H1 (cell line): ENCODE data around the gene PDZD2.

Experiments used
- HDAC2 ChIP-seq, 2 experiments: fragments of 300-600 bp in 1 of 2; sonication (generic) in 1 of 2; IDR thresholded peaks; 2 replicates each; pipeline ENCODE4 v1.6.1; 2011 to 2012; ENCODE audit warnings: low read depth in 2 of 2, low read length in 2 of 2, mild to moderate bottlenecking in 2 of 2, moderate library complexity in 2 of 2, borderline replicate concordance in 1 of 2, inconsistent platforms in 1 of 2
- POLR2A ChIP-seq, 2 experiments: IDR thresholded peaks; 1 replicate in 1 of 2; 2 replicates in 1 of 2; pipeline ENCODE4 v1.6.1; 2011; ENCODE audit warnings: low read depth in 2 of 2, low read length in 2 of 2, mild to moderate bottlenecking in 2 of 2; ENCODE audit errors: control extremely low read depth in 1 of 2
- RNF2 ChIP-seq: fragments of 200-900, 300-1000 bp; sonication (generic); IDR thresholded peaks from 2 replicates; pipeline ENCODE4 v1.7.1; 2016; ENCODE audit warnings: borderline replicate concordance, low read depth, mild to moderate bottlenecking, antibody characterized with exemption, low read length; ENCODE audit not compliant: poor library complexity, severe bottlenecking; ENCODE audit errors: missing control alignments
- USF2 ChIP-seq: IDR thresholded peaks from 2 replicates; pipeline ENCODE4 v1.6.1; 2011; ENCODE audit warnings: low read length, improper control_type of control experiment
- YY1 ChIP-seq: IDR thresholded peaks from 2 replicates; pipeline ENCODE4 v1.6.1; 2011; ENCODE audit warnings: low read depth, mild to moderate bottlenecking, low read length
- TF ChIP-seq, protein P1 (sequence below), 3 experiments: IDR thresholded peaks; 1 replicate in 2 of 3; 2 replicates in 1 of 3; pipeline versions ENCODE4 v1.5.1 to v1.6.1; 2011; ENCODE audit warnings: low read length in 3 of 3, mild to moderate bottlenecking in 3 of 3, inconsistent platforms in 2 of 3, low read depth in 1 of 3, moderate library complexity in 1 of 3; ENCODE audit not compliant: insufficient read depth in 1 of 3; ENCODE audit errors: control extremely low read depth in 1 of 3

- TF ChIP-seq YY1 (no peak), POLR2A (IDR thresholded peaks at IDR 0.05; ENCODE audit: control extremely low read depth in 1 of 2, low read depth in 2 of 2, low read length in 2 of 2) (no peak), USF2 (no peak), RNF2 (no peak), HDAC2 (IDR thresholded peaks at IDR 0.05; ENCODE audit: borderline replicate concordance in 1 of 2, low read depth in 2 of 2, low read length in 2 of 2) (no peak)
- TF ChIP-seq, protein P1, sequence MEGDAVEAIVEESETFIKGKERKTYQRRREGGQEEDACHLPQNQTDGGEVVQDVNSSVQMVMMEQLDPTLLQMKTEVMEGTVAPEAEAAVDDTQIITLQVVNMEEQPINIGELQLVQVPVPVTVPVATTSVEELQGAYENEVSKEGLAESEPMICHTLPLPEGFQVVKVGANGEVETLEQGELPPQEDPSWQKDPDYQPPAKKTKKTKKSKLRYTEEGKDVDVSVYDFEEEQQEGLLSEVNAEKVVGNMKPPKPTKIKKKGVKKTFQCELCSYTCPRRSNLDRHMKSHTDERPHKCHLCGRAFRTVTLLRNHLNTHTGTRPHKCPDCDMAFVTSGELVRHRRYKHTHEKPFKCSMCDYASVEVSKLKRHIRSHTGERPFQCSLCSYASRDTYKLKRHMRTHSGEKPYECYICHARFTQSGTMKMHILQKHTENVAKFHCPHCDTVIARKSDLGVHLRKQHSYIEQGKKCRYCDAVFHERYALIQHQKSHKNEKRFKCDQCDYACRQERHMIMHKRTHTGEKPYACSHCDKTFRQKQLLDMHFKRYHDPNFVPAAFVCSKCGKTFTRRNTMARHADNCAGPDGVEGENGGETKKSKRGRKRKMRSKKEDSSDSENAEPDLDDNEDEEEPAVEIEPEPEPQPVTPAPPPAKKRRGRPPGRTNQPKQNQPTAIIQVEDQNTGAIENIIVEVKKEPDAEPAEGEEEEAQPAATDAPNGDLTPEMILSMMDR (IDR thresholded peaks at IDR 0.05; ENCODE audit: control extremely low read depth in 1 of 3, insufficient read depth in 1 of 3, low read depth in 1 of 3, low read length in 3 of 3): no peak
Measured at GRCh38 chr5:31641059-31641458, 2.1 kb downstream of the PDZD2 start.
